ENCODE data around the gene HAO2.

Gene HAO2

DNA sequence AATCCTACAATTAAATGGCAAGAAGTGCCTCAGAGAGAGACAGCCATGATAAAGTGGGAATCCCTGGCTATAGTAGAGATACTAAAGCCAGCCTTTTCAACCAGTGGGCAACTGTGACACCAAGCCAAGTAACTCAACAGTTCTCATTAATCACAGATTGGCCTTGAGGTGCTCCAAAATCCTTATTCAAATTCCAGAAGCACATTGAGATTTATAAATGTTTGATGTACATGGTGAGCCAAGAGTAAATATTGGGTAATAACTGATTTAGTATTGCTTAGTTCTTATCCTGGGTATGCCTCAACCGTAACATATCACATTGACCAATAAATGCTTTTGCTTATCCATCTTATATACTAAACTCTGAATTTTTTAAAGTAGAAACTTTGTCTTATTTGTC is 17.1 kb downstream of the HAO2 start:
- H3K4me3 ChIP-seq (ENCODE audit: low read depth, low read length) = no peak overlapping the region
- DNase-seq (ENCODE audit: low read depth) = no peak
- TF ChIP-seq, protein P1, sequence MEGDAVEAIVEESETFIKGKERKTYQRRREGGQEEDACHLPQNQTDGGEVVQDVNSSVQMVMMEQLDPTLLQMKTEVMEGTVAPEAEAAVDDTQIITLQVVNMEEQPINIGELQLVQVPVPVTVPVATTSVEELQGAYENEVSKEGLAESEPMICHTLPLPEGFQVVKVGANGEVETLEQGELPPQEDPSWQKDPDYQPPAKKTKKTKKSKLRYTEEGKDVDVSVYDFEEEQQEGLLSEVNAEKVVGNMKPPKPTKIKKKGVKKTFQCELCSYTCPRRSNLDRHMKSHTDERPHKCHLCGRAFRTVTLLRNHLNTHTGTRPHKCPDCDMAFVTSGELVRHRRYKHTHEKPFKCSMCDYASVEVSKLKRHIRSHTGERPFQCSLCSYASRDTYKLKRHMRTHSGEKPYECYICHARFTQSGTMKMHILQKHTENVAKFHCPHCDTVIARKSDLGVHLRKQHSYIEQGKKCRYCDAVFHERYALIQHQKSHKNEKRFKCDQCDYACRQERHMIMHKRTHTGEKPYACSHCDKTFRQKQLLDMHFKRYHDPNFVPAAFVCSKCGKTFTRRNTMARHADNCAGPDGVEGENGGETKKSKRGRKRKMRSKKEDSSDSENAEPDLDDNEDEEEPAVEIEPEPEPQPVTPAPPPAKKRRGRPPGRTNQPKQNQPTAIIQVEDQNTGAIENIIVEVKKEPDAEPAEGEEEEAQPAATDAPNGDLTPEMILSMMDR (IDR thresholded peaks at IDR 0.05; ENCODE audit: insufficient read depth, low read depth, low read length, missing control alignments) = no peak

DNA sequence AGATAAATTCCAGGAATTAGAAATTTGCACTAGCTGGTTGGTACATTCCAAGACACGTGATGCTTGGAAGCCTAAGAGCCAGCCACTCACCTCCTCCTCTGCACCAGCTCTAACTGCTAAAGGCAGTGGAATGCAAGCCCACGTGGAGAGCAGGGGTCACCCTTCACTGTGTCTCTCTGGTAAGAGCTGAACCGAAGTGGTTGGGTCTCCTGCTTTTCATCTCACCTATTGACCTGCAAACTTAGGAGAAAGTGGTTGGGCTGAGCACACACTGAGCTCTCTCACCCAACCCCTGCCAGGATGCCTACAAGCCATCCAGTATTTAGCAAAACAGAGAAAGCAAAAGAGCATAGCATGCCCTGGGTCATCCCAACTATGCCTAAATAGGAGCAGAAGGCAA is 19.3 kb downstream of the HAO2 start:
- no peak overlapping the region for H3K4me3 ChIP-seq (ENCODE audit: low read depth, low read length)
- DNase-seq (ENCODE audit: low read depth) = no peak
- TF ChIP-seq, protein P1 (IDR thresholded peaks at IDR 0.05; ENCODE audit: insufficient read depth, low read depth, low read length, missing control alignments) = no peak

DNA sequence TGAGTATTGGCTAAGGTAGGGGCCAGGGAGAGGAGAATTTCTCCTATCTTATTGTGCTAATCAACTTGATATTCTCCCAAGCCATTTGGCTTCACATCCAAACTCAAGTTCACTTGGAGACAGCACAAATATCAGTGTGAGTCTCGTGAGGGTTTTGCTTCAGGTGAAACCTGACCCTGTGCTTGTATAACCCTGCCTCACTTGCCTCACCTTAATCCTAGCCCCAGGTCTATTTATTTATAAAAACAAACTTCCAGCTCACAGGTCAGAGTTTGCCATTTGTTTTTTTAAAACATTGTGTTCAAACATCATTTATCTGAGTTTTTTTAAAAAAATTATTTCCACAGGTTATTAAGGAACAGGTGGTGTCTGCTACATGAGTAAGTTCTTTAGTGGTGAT is 19.9 kb downstream of the HAO2 start:
- DNase-seq (ENCODE audit: low read depth) = no peak
- H3K4me3 ChIP-seq (ENCODE audit: low read depth, low read length) = no peak overlapping the region
- TF ChIP-seq, protein P1 (IDR thresholded peaks at IDR 0.05; ENCODE audit: insufficient read depth, low read depth, low read length, missing control alignments) = no peak

DNA sequence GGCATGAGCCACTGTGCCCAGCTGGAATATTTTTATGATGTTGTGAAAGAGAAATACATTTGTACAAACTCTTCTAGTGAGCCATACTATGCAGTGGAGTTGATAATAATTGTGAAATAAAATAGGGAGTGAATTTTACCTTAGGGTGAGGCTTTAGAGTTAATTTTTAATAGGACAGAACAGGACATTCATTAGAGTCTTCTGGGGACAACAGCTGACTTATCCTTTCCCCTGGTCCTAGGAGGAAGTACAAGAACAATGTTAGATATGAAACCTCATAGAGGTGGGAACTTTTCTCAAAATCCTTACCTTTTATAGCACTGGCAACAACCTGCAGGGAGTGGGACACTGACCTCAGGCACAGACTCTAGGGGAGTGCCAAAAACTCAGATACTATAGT is 21.9 kb downstream of the HAO2 start:
- H3K4me3 ChIP-seq (ENCODE audit: low read depth, low read length) = no peak overlapping the region
- TF ChIP-seq, protein P1 (IDR thresholded peaks at IDR 0.05; ENCODE audit: insufficient read depth, low read depth, low read length, missing control alignments) = no peak

DNA sequence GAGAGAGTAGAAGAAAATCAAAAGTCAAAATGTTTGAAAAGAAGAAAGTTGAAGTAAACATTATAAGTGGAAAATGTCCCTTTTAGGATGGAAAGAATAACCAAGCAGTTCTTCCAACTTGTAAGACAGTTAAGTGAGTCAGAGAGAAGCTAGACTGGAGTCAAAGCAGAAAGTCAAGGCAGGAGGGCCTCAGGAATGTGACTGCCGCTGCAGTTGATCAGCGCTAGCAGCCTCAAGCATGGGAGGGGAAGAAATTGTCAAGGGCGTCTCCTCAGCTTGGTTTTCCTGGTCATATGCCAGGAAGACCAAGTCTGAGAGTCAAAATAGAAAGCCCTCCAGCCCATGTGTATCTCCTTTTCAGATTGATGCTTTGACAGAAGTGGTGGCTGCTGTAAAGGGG is 23.2 kb downstream of the HAO2 start:
- no peak for DNase-seq (ENCODE audit: low read depth)
- TF ChIP-seq, protein P1 (IDR thresholded peaks at IDR 0.05; ENCODE audit: insufficient read depth, low read depth, low read length, missing control alignments) = no peak
- no peak overlapping the region for H3K4me3 ChIP-seq (ENCODE audit: low read depth, low read length)

More for the DNA sequence above, 21.9 kb downstream of the HAO2 start:
- DNase-seq (ENCODE audit: low read depth) = no peak

- TF ChIP-seq, protein P1 (IDR thresholded peaks at IDR 0.05; ENCODE audit: insufficient read depth, low read depth, low read length, missing control alignments) = no peak
- H3K4me3 ChIP-seq (ENCODE audit: low read depth, low read length) = no peak overlapping the region
- no peak for DNase-seq (ENCODE audit: low read depth)
These were observed 25.5 kb downstream of the HAO2 start for GRCh38 chr1:119394085-119394484.

DNA sequence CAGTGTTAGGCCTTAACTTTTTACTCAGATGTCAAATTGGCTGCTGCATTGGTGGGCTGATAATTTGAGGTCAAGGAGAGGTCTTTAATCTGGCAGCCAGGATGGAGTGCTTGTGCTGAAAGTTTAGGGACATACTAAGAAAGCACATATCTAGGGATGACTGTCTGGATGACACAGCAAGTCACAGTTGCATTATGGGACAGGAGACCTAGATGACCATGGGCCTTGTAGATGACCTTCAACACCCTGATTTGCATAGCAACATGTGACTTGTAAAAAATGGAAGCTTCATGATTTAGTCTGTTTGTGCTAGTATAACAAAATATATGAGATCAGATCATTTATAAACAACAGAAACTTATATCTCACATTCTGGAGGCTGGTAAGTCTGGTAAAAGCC is 28.4 kb downstream of the HAO2 start:
- DNase-seq (ENCODE audit: low read depth) = no peak
- TF ChIP-seq, protein P1 (IDR thresholded peaks at IDR 0.05; ENCODE audit: insufficient read depth, low read depth, low read length, missing control alignments) = no peak
- H3K4me3 ChIP-seq (ENCODE audit: low read depth, low read length) = no peak overlapping the region
